H9 (cell line): Measurements from ENCODE around the gene UBL4A. TPM values are rescaled to one million over a fixed set of nuclear protein-coding genes. Genes with fewer than 3 reads are reported as not detected.

Experiments used
- DNase-seq: peaks from one replicate; pipeline ENCODE4 v3.0.0-alpha.2; 2017
- H2AFZ ChIP-seq: one replicate; pipeline ENCODE4 v1.6.1; 2013; ENCODE audit warnings: mild to moderate bottlenecking, low read length, control low read depth, moderate library complexity
- H2AK5ac ChIP-seq: 2 replicates; pipeline ENCODE4 v1.6.1; 2013; ENCODE audit warnings: low read length, control low read depth, mixed read lengths; ENCODE audit not compliant: insufficient read length
- H2BK120ac ChIP-seq: one replicate; pipeline ENCODE4 v1.6.1; 2013; ENCODE audit warnings: low read depth, mild to moderate bottlenecking, low read length, control low read depth, inconsistent platforms; ENCODE audit not compliant: poor library complexity, severe bottlenecking
- H2BK12ac ChIP-seq: 2 replicates; pipeline ENCODE4 v1.6.1; 2013; ENCODE audit warnings: low read length, control low read depth, mixed read lengths, low read depth; ENCODE audit not compliant: insufficient read length
- H2BK15ac ChIP-seq: 2 replicates; pipeline ENCODE4 v1.6.1; 2013; ENCODE audit warnings: low read depth, low read length, control low read depth
- H2BK20ac ChIP-seq: one replicate; pipeline ENCODE4 v1.6.1; 2013; ENCODE audit warnings: low read depth, mild to moderate bottlenecking, low read length, control low read depth, inconsistent platforms; ENCODE audit not compliant: poor library complexity, severe bottlenecking
- H2BK5ac ChIP-seq: 2 replicates; pipeline ENCODE4 v1.6.1; 2013; ENCODE audit warnings: low read length, control low read depth, mixed read lengths; ENCODE audit not compliant: insufficient read length
- H3K14ac ChIP-seq: 2 replicates; pipeline ENCODE4 v1.6.1; 2013; ENCODE audit warnings: low read length, control low read depth; ENCODE audit not compliant: insufficient read depth
- H3K18ac ChIP-seq: 2 replicates; pipeline ENCODE4 v1.6.1; 2013; ENCODE audit warnings: low read depth, mild to moderate bottlenecking, mixed read lengths, low read length, control low read depth; ENCODE audit not compliant: insufficient read length
- H3K23ac ChIP-seq: 2 replicates; pipeline ENCODE4 v1.6.1; 2013; ENCODE audit warnings: low read length, control low read depth, mixed read lengths, low read depth; ENCODE audit not compliant: insufficient read length
- H3K23me2 ChIP-seq: 2 replicates; pipeline ENCODE4 v1.6.1; 2013; ENCODE audit warnings: low read depth, mild to moderate bottlenecking, mixed read lengths, low read length, control low read depth; ENCODE audit not compliant: insufficient read length, poor library complexity, severe bottlenecking
- H3K27ac ChIP-seq: 2 replicates; pipeline ENCODE4 v1.5.1; 2013; ENCODE audit warnings: low read length, control low read depth, mixed read lengths, low read depth; ENCODE audit not compliant: insufficient read length
- H3K27me3 ChIP-seq: 2 replicates; pipeline ENCODE4 v1.6.1; 2013; ENCODE audit warnings: low read length, control low read depth, inconsistent platforms; ENCODE audit not compliant: insufficient read depth
- H3K4ac ChIP-seq: 2 replicates; pipeline ENCODE4 v1.6.1; 2013; ENCODE audit warnings: low read depth, mild to moderate bottlenecking, control low read depth, inconsistent platforms, low read length, moderate library complexity
- H3K4me1 ChIP-seq: 2 replicates; pipeline ENCODE4 v1.6.1; 2013; ENCODE audit warnings: low read length, control low read depth, inconsistent platforms; ENCODE audit not compliant: insufficient read depth
- H3K4me2 ChIP-seq: 2 replicates; pipeline ENCODE4 v1.6.1; 2013; ENCODE audit warnings: low read length, control low read depth, mixed read lengths; ENCODE audit not compliant: insufficient read length, insufficient read depth
- H3K56ac ChIP-seq: 2 replicates; pipeline ENCODE4 v1.6.1; 2013; ENCODE audit warnings: low read depth, mild to moderate bottlenecking, mixed read lengths, low read length, control low read depth; ENCODE audit not compliant: insufficient read length
- H3K79me1 ChIP-seq: 2 replicates; pipeline ENCODE4 v1.6.1; 2013; ENCODE audit warnings: low read depth, mild to moderate bottlenecking, moderate library complexity, low read length, control low read depth, inconsistent platforms; ENCODE audit not compliant: insufficient read depth, poor library complexity, severe bottlenecking
- H3K79me2 ChIP-seq: 2 replicates; pipeline ENCODE4 v1.6.1; 2013; ENCODE audit warnings: low read length, control low read depth, inconsistent platforms; ENCODE audit not compliant: insufficient read depth
- H3K9ac ChIP-seq: 2 replicates; pipeline ENCODE4 v1.6.1; 2013; ENCODE audit warnings: low read length, control low read depth, mixed read lengths; ENCODE audit not compliant: insufficient read length; ENCODE audit errors: extremely low read depth
- H3K9me3 ChIP-seq: one replicate; pipeline ENCODE4 v1.6.1; 2013; ENCODE audit warnings: low read depth, low read length, inconsistent platforms; ENCODE audit not compliant: control insufficient read depth
- H3T11ph ChIP-seq: one replicate; pipeline ENCODE4 v1.6.1; 2013; ENCODE audit warnings: mild to moderate bottlenecking, low read length, control low read depth, inconsistent platforms
- H4K20me1 ChIP-seq: one replicate; pipeline ENCODE4 v1.6.1; 2013; ENCODE audit not compliant: control insufficient read depth, insufficient read length, insufficient read depth
- H4K5ac ChIP-seq: 2 replicates; pipeline ENCODE4 v1.6.1; 2013; ENCODE audit warnings: low read depth, mild to moderate bottlenecking, mixed read lengths, low read length, control low read depth; ENCODE audit not compliant: insufficient read length
- H4K8ac ChIP-seq: replicated peaks from 2 replicates; pipeline ENCODE4 v1.6.1; 2013; ENCODE audit warnings: low read length, control low read depth, mixed read lengths, low read depth; ENCODE audit not compliant: insufficient read length
- H4K91ac ChIP-seq: 2 replicates; pipeline ENCODE4 v1.6.1; 2013; ENCODE audit warnings: low read depth, mild to moderate bottlenecking, moderate library complexity, mixed read lengths, low read length, control low read depth; ENCODE audit not compliant: insufficient read length
- H3K27ac Mint-ChIP-seq, 3 experiments: 2 replicates in 2 of 3; 3 replicates in 1 of 3; pipeline ENCODE4 v1.8.0; 2020 to 2021; ENCODE audit warnings: mixed read lengths in 3 of 3, mild to moderate bottlenecking in 1 of 3, moderate library complexity in 1 of 3
- H3K27me3 Mint-ChIP-seq: 2 replicates; pipeline ENCODE4 v1.8.0; 2021; ENCODE audit warnings: low read depth, mild to moderate bottlenecking, moderate library complexity, mixed read lengths
- H3K36me3 Mint-ChIP-seq, 3 experiments: 2 replicates in 2 of 3; 3 replicates in 1 of 3; pipeline ENCODE4 v1.8.0; 2020 to 2021; ENCODE audit warnings: low read depth in 3 of 3, mixed read lengths in 3 of 3; ENCODE audit not compliant: insufficient read depth in 1 of 3
- H3K4me1 Mint-ChIP-seq, 2 experiments: 2 replicates each; pipeline ENCODE4 v1.8.0; 2020; ENCODE audit warnings: mixed read lengths in 2 of 2
- H3K4me3 Mint-ChIP-seq, 2 experiments: 2 replicates in 1 of 2; 3 replicates in 1 of 2; pipeline ENCODE4 v1.8.0; 2020 to 2021; ENCODE audit warnings: mild to moderate bottlenecking in 2 of 2, mixed read lengths in 2 of 2, moderate library complexity in 1 of 2
- H3K9me3 Mint-ChIP-seq, 2 experiments: 2 replicates in 1 of 2; 3 replicates in 1 of 2; pipeline ENCODE4 v1.8.0; 2020; ENCODE audit warnings: mild to moderate bottlenecking in 2 of 2, mixed read lengths in 2 of 2, moderate library complexity in 1 of 2
- CTCF ChIP-seq: fragments of 200-600 bp; sonication (generic); conservative IDR thresholded peaks from 3 replicates; pipeline ENCODE4 v1.8.0; 2021; ENCODE audit warnings: antibody characterized with exemption, mild to moderate bottlenecking
- WGBS: extraction: QIAGEN DNeasy Blood & Tissue Kit; methylation state at CpG from one replicate; pipeline ENCODE4 v1.1.7; 2013; ENCODE audit warnings: missing lambda C conversion rate, low lambda C conversion rate, mixed read lengths; ENCODE audit not compliant: insufficient read length; ENCODE audit errors: extremely low coverage; 5-methylcytosine and 5-hydroxymethylcytosine counted together
- total RNA-seq: library from RNA; stranded (reverse); gene quantifications from 2 replicates; pipeline ENCODE4 v1.2.1, GENCODE V29; 2021

The UBL4A gene
- total RNA-seq, 1 experiment from 2014 or later = 30.9 TPM

- Mint-ChIP-seq H3K27ac (no peak overlapping the region), H3K9me3 (peaks cover 67 to 88% of the 10 kb centered on the region in 2 experiments), H3K36me3 (peaks cover 17 to 37% (median 34%) of the 10 kb centered on the region in 3 experiments), H3K27me3 (peaks cover 12% of the 10 kb centered on the region), H3K4me1 (peaks cover 2 to 7% of the 10 kb centered on the region in 2 experiments; a peak in 3 of 4 replicates), H3K4me3 (peak overlapping the region in 1 of 2 experiments; percentile 9; a peak in 1 of 5 replicates)
- Histone ChIP-seq H3K23me2 (peaks cover 4% of the 10 kb centered on the region), H2AFZ (no peak overlapping the region), H2BK120ac (no peak overlapping the region), H3K23ac (no peak overlapping the region), H3K56ac (no peak overlapping the region), H3T11ph (no peak overlapping the region), H3K9me3 (peaks cover 20% of the 10 kb centered on the region), H2BK20ac (no peak overlapping the region), H3K27ac (no peak overlapping the region), H3K79me1 (no peaks in the 10 kb centered on the region), H2AK5ac (no peak overlapping the region), H3K27me3 (no peaks in the 10 kb centered on the region), H3K79me2 (no peaks in the 10 kb centered on the region), H2BK12ac (no peak overlapping the region), H3K4me2 (no peak overlapping the region), H4K5ac (no peak overlapping the region), H3K14ac (no peak overlapping the region), H2BK15ac (no peak overlapping the region), H3K18ac (no peak overlapping the region), H3K4ac (no peak overlapping the region), H4K20me1 (no peaks in the 10 kb centered on the region), H3K4me1 (no peaks in the 10 kb centered on the region), H4K8ac (no peak overlapping the region), H2BK5ac (no peak overlapping the region), H3K9ac (no peak overlapping the region), H4K91ac (no peak overlapping the region)
- TF ChIP-seq CTCF = no peak
- no CpG with 5 or more reads among the region's 8 CpGs for WGBS
- DNase-seq = no peak
Observed at GRCh38 chrX:154476821-154477220, 9.6 kb downstream of the UBL4A start.
